Colonic mucosa (tissue), 4 donors: ENCODE measurements around the gene AQP7. TPM values are rescaled to one million over a fixed set of nuclear protein-coding genes. Genes with fewer than 3 reads are reported as not detected.
"Not testable (repeated sequence)": the region's sequence is repeated elsewhere in the genome, so short reads cannot be mapped to it uniquely, and the experiment has no call there.

Source experiments
- DNase-seq: peaks from one replicate; pipeline ENCODE4 v3.0.0-alpha.2; 2020
- H3K27ac ChIP-seq: fragments of 200-600 bp; one replicate; pipeline ENCODE4 v1.8.0; 2021
- H3K27me3 ChIP-seq: fragments of 200-600 bp; one replicate; pipeline ENCODE4 v1.8.0; 2021
- H3K36me3 ChIP-seq: fragments of 200-600 bp; one replicate; pipeline ENCODE4 v1.8.0; 2021
- H3K4me1 ChIP-seq: fragments of 200-600 bp; one replicate; pipeline ENCODE4 v1.8.0; 2021; ENCODE audit warnings: mild to moderate bottlenecking
- H3K4me3 ChIP-seq: fragments of 200-600 bp; one replicate; pipeline ENCODE4 v1.8.0; 2021
- H3K9ac ChIP-seq, 2 donors: one replicate each; pipeline ENCODE4 v1.7.0; 2013; ENCODE audit warnings: control low read depth in 2 of 2, low read depth in 2 of 2, low read length in 2 of 2
- H3K9me3 ChIP-seq: fragments of 200-600 bp; one replicate; pipeline ENCODE4 v1.8.0; 2021
- CTCF ChIP-seq: fragments of 200-600 bp; IDR thresholded peaks from one replicate; pipeline ENCODE4 v1.8.0; 2022; ENCODE audit warnings: antibody characterized with exemption, mild to moderate bottlenecking
- intact Hi-C: fragments of 100-400 bp; cut with DNase I; formaldehyde crosslinking; loops from one replicate; pipeline ENCODE4 v1.14.1; 2022
- total RNA-seq, 2 donors: library from RNA; stranded (reverse); fragmentation: NEBNext Ultra II Directional in 1 of 2; extraction: Animal tissue kit (Norgen Biotek cat#: 25700) in 1 of 2; gene quantifications; one replicate each; pipeline ENCODE4 v1.2.1, GENCODE V29; 2021
- donor health status: healthy.
- donor health status: DM: no; HTN: no; CAD: no.
- donor health status: DM: no; HTN: no; CAD: no.

Gene AQP7
- total RNA-seq, 2 donors from 2014 or later: 7.4 to 12.5 TPM

- H3K9ac ChIP-seq, H3K9me3 ChIP-seq, H3K36me3 ChIP-seq, H3K4me1 ChIP-seq, DNase-seq, intact Hi-C loops, H3K4me3 ChIP-seq, H3K27me3 ChIP-seq, H3K27ac ChIP-seq: not testable (repeated sequence)
Measured at GRCh38 chr9:33382397-33382796, 20.0 kb downstream of the AQP7 start.

DNA sequence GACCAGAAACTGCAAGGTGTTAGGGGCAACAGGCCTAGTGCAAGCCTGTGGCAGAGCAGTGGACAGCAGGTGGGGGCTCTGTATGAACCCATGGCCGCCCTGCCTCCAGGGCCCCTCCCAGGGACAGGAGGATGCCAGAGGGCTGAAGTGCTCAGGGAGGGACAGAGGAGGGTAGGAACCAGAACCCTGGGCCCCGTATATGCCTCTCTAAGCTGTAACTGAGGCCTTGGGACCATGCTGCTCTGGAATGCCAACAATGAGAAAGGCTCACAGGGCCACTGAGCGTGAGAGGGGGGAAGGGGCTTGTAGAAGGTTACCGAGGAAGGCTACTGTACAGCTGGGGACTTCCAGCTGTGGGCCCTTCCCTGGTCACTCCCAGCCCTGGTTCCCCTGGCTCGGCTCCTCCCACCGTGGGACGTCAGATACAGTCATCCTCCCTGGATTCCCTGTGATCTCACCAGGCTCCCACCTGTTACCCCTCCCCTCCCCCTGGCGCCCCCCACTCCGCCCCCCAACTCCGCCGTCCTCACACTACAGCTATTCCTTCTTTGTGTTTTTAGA lies 21.1 kb downstream of the AQP7 start:
- DNase-seq: no peak
- intact Hi-C loops: no loop called here
- Histone ChIP-seq H3K36me3 (no peaks in the 10 kb centered on the region), H3K27ac (no peak overlapping the region), H3K9me3 (no peaks in the 10 kb centered on the region), H3K4me1 (no peaks in the 10 kb centered on the region), H3K9ac (no peak overlapping the region), H3K27me3 (no peaks in the 10 kb centered on the region), H3K4me3 (no peak overlapping the region)
- TF ChIP-seq CTCF: no peak

- intact Hi-C loops: no loop called here
- no peaks in the 10 kb centered on the region for H3K4me1 ChIP-seq
- no peak overlapping the region for H3K4me3 ChIP-seq
- H3K9me3 ChIP-seq: no peaks in the 10 kb centered on the region
- DNase-seq: no peak
- no peaks in the 10 kb centered on the region for H3K36me3 ChIP-seq
- H3K27me3 ChIP-seq: no peaks in the 10 kb centered on the region
- no peak overlapping the region for H3K9ac ChIP-seq
- no peak for TF ChIP-seq CTCF
- H3K27ac ChIP-seq: no peak overlapping the region
Measured at GRCh38 chr9:33380390-33381094, 21.8 kb downstream of the AQP7 start.

- Histone ChIP-seq H3K9ac (no peak overlapping the region), H3K4me1 (no peaks in the 10 kb centered on the region), H3K27me3 (no peaks in the 10 kb centered on the region), H3K27ac (no peak overlapping the region), H3K9me3 (no peaks in the 10 kb centered on the region), H3K36me3 (no peaks in the 10 kb centered on the region), H3K4me3 (no peak overlapping the region)
- TF ChIP-seq CTCF: no peak
- DNase-seq: no peak
- intact Hi-C loops: loop anchor here (5.0 kb wide), 1 partner anchor 87 kb away; no protein-coding TSS in a partner anchor
Measured at GRCh38 chr9:33379666-33380389, 22.5 kb downstream of the AQP7 start.

DNA sequence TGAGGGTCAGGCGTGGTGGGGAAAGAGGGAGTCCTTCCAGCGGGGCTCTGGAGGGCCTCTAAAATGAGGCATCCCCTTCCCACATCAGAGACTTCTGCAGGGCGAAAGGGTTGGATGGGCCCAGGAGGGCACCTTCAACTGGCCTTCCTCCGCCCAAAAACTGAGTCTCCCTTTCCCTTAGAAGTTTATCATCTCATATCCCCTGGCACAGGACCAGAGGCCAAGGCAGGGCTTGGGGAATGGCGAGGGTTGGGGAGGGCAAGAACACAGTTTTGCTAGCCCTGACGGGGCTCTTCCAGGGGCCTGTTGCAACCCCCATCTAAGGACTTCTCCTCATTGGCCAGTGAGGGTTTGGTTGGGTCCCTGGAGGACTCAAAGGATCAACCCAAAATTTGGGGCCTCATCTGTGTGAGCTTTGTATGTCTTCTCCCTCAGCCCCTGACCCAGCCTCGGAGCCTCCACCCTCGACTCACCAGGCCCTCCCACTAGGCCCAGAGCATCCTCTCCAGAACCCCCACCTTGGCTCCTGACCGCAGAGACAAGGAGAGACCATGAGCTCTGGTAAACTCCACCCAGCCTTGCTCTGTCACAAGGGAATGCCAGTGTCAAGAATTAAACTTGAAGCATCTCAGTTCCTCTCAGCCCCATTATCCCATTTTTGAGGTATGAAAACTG lies 24.1 kb downstream of the AQP7 start:
- H3K27ac ChIP-seq: no peak overlapping the region
- no peak overlapping the region for H3K4me3 ChIP-seq
- H3K9me3 ChIP-seq: no peaks in the 10 kb centered on the region
- TF ChIP-seq CTCF: no peak
- no peaks in the 10 kb centered on the region for H3K4me1 ChIP-seq
- intact Hi-C loops: loop anchor here (5.0 kb wide), 1 partner anchor 89 kb away; no protein-coding TSS in a partner anchor
- no peak for DNase-seq
- H3K36me3 ChIP-seq: no peaks in the 10 kb centered on the region
- no peaks in the 10 kb centered on the region for H3K27me3 ChIP-seq
- no peak overlapping the region for H3K9ac ChIP-seq
